ENCODE results near the gene GALNT13.

Gene GALNT13

DNA sequence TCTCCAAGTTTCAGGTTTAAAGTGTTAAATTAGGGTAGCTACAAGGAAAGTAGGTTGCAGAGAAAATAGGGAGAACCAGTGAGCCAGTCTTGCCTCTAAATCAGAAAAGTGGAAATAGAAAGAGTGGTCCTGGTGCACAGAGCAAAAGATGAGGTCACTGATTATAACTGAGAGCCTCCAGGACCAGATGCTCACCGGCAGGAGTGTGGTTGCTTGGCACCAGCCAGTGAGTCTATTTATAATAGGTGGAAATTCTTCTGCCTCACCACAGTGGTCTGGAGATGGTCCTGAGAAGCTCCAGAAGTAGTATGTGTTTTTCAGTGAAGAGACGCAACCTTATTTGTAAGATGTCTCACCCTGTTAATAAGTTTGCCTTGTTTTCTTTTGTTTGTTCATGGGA, 452.9 kb downstream of the GALNT13 start:
- no peak overlapping the region for H3K4me3 ChIP-seq (ENCODE audit: insufficient read length, low read depth)
- no peak overlapping the region for H3K9ac ChIP-seq (ENCODE audit: insufficient read length, low read depth)
- H3K9me3 ChIP-seq (ENCODE audit: insufficient read depth, low read length), result no peaks in the 10 kb centered on the region
- H3K36me3 ChIP-seq (ENCODE audit: insufficient read depth, insufficient read length, low read length), result no peaks in the 10 kb centered on the region
- H3K4me1 ChIP-seq (ENCODE audit: insufficient read depth, insufficient read length), result no peaks in the 10 kb centered on the region
- no peaks in the 10 kb centered on the region for H3K27me3 ChIP-seq (ENCODE audit: insufficient read depth, insufficient read length)
- no peak for DNase-seq (ENCODE audit: low read depth, low spot score)
- TF ChIP-seq ZNF274 (IDR thresholded peaks at IDR 0.05; ENCODE audit: low read depth, low read length), result no peak
- no peak for TF ChIP-seq YY1 (IDR thresholded peaks at IDR 0.05; ENCODE audit: insufficient read depth, insufficient read length)
- TF ChIP-seq SUZ12 (IDR thresholded peaks at IDR 0.05; ENCODE audit: extremely low read depth, insufficient read depth, insufficient read length), result no peak

DNA sequence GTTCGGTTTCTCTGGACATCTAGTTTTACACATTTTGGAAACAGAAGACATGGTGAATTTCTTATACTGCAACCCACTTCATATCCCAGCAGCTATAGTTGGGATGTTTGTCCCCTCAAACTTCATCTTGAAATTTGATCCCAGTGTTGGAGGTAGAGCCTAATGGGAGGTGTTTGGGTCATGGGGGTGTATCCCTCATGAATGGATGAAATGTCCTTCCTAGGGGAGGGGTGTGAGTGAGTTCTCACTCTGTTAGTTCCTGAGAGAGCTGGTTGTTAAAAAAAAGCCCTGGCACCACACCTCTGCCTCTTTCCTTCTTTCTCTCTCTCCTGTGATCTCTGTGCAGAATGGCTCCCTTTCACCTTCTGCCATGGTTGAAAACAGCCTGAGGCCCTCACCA, 457.8 kb downstream of the GALNT13 start:
- no peaks in the 10 kb centered on the region for H3K27me3 ChIP-seq (ENCODE audit: insufficient read depth, insufficient read length)
- no peak for TF ChIP-seq ZNF274 (IDR thresholded peaks at IDR 0.05; ENCODE audit: low read depth, low read length)
- TF ChIP-seq YY1 (IDR thresholded peaks at IDR 0.05; ENCODE audit: insufficient read depth, insufficient read length), result no peak
- no peak for TF ChIP-seq SUZ12 (IDR thresholded peaks at IDR 0.05; ENCODE audit: extremely low read depth, insufficient read depth, insufficient read length)
- no peak overlapping the region for H3K4me3 ChIP-seq (ENCODE audit: insufficient read length, low read depth)
- no peak for DNase-seq (ENCODE audit: low read depth, low spot score)
- no peaks in the 10 kb centered on the region for H3K36me3 ChIP-seq (ENCODE audit: insufficient read depth, insufficient read length, low read length)
- no peaks in the 10 kb centered on the region for H3K9me3 ChIP-seq (ENCODE audit: insufficient read depth, low read length)
- no peaks in the 10 kb centered on the region for H3K4me1 ChIP-seq (ENCODE audit: insufficient read depth, insufficient read length)
- no peak overlapping the region for H3K9ac ChIP-seq (ENCODE audit: insufficient read length, low read depth)

DNA sequence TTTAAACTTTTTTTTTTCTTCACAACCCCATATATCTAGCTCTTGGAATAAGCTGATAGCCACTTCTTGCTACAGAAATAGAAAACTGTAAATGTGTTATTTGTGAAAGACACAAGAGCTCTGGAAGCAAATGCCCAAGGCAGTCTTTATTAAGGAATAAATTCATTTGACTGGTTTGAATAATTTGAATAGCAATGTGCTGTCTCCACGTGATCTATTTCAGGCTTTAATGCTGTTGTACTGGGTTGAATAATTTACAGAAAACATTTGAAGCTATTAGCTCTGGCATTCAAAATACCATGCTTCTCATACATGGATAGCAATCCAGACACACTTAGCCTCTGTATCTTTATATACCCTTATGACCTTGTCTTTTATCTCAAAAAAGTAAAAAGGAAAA, 460.1 kb downstream of the GALNT13 start:
- no peaks in the 10 kb centered on the region for H3K4me1 ChIP-seq (ENCODE audit: insufficient read depth, insufficient read length)
- no peaks in the 10 kb centered on the region for H3K36me3 ChIP-seq (ENCODE audit: insufficient read depth, insufficient read length, low read length)
- no peak overlapping the region for H3K4me3 ChIP-seq (ENCODE audit: insufficient read length, low read depth)
- DNase-seq (ENCODE audit: low read depth, low spot score), result no peak
- H3K9ac ChIP-seq (ENCODE audit: insufficient read length, low read depth), result no peak overlapping the region
- no peaks in the 10 kb centered on the region for H3K9me3 ChIP-seq (ENCODE audit: insufficient read depth, low read length)
- no peaks in the 10 kb centered on the region for H3K27me3 ChIP-seq (ENCODE audit: insufficient read depth, insufficient read length)
- TF ChIP-seq SUZ12 (IDR thresholded peaks at IDR 0.05; ENCODE audit: extremely low read depth, insufficient read depth, insufficient read length) (no peak), YY1 (IDR thresholded peaks at IDR 0.05; ENCODE audit: insufficient read depth, insufficient read length) (no peak), ZNF274 (IDR thresholded peaks at IDR 0.05; ENCODE audit: low read depth, low read length) (no peak)

DNA sequence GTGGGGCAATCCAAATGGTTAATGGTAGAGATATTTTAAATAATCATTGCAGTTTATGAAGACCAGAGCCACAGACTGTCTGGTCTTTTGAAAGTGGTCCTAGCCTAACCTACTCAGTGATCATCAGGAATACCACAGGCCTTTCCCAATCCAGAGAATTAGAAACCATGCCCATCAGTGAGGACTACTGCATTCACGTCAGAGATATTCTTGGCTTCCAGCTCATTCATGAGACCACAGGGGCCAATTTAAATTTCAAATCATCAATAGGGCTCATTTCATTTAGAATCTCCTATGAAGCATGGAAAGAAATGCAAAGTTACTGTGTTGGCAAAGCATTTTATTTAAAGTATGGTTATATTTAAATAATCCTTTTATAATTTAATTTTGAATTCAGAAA, 464.5 kb downstream of the GALNT13 start:
- H3K27me3 ChIP-seq (ENCODE audit: insufficient read depth, insufficient read length), result no peaks in the 10 kb centered on the region
- no peak overlapping the region for H3K9ac ChIP-seq (ENCODE audit: insufficient read length, low read depth)
- H3K9me3 ChIP-seq (ENCODE audit: insufficient read depth, low read length), result no peaks in the 10 kb centered on the region
- TF ChIP-seq YY1 (IDR thresholded peaks at IDR 0.05; ENCODE audit: insufficient read depth, insufficient read length), result no peak
- TF ChIP-seq SUZ12 (IDR thresholded peaks at IDR 0.05; ENCODE audit: extremely low read depth, insufficient read depth, insufficient read length), result no peak
- no peak for TF ChIP-seq ZNF274 (IDR thresholded peaks at IDR 0.05; ENCODE audit: low read depth, low read length)
- H3K4me1 ChIP-seq (ENCODE audit: insufficient read depth, insufficient read length), result peaks cover 3% of the 10 kb centered on the region
- no peak for DNase-seq (ENCODE audit: low read depth, low spot score)
- no peak overlapping the region for H3K4me3 ChIP-seq (ENCODE audit: insufficient read length, low read depth)
- no peaks in the 10 kb centered on the region for H3K36me3 ChIP-seq (ENCODE audit: insufficient read depth, insufficient read length, low read length)

DNA sequence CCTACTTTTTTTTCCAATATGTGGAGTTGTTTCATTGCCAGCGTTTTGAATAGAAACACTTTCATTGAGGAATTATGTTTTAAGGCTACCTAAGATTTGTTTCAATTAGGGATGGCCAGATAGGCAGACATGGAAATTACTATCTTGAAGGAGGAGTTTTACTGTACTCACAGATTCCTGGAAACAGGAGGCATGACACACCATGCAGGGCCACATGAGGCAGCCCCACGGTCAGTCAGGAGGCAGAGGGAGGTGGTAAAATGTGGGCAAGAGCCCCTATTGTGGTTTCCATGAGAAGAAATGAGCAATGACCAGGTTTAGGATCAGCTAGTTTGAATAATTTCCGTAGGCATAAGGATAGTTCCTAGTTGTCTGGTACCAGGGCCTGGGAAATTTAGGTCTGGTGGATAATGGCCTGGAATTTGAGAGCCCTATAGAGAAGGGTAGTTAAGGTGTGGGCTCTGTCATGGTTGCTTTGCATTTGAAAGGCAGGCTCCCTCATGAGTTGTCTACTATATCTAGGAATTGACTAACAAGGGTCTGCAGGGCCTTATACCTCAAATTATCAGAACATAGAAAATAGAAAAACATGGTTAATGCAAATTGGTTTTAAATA, 466.7 kb downstream of the GALNT13 start:
- Histone ChIP-seq H3K4me3 (ENCODE audit: insufficient read length, low read depth) (no peak overlapping the region), H3K9me3 (ENCODE audit: insufficient read depth, low read length) (no peaks in the 10 kb centered on the region), H3K9ac (ENCODE audit: insufficient read length, low read depth) (no peak overlapping the region), H3K27me3 (ENCODE audit: insufficient read depth, insufficient read length) (no peaks in the 10 kb centered on the region), H3K36me3 (ENCODE audit: insufficient read depth, insufficient read length, low read length) (no peaks in the 10 kb centered on the region), H3K4me1 (ENCODE audit: insufficient read depth, insufficient read length) (peaks cover 3% of the 10 kb centered on the region)
- DNase-seq (ENCODE audit: low read depth, low spot score), result peak; percentile 40
- TF ChIP-seq ZNF274 (IDR thresholded peaks at IDR 0.05; ENCODE audit: low read depth, low read length) (no peak), YY1 (IDR thresholded peaks at IDR 0.05; ENCODE audit: insufficient read depth, insufficient read length) (no peak), SUZ12 (IDR thresholded peaks at IDR 0.05; ENCODE audit: extremely low read depth, insufficient read depth, insufficient read length) (no peak)

DNA sequence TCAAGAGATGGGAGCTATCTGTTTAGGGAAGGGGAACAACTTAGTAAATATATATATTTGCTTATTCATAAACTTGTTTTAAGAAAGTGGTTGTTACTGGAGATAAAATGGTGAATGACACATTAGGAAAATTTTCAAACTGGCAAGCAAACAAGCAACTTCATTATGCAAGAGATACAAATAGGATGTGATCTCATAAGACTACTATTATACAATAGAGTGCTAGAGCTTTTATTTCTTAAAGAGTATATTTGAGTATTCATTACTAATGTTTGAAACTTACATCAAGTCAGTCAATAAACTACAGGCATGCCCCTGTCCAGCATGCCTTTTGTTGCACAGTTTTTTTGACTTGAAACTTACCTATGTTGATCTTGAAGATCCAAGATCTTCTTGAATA, 471.6 kb downstream of the GALNT13 start:
- TF ChIP-seq ZNF274 (IDR thresholded peaks at IDR 0.05; ENCODE audit: low read depth, low read length), result no peak
- no peak for TF ChIP-seq SUZ12 (IDR thresholded peaks at IDR 0.05; ENCODE audit: extremely low read depth, insufficient read depth, insufficient read length)
- no peak for TF ChIP-seq YY1 (IDR thresholded peaks at IDR 0.05; ENCODE audit: insufficient read depth, insufficient read length)
- Histone ChIP-seq H3K27me3 (ENCODE audit: insufficient read depth, insufficient read length) (no peaks in the 10 kb centered on the region), H3K9me3 (ENCODE audit: insufficient read depth, low read length) (no peaks in the 10 kb centered on the region), H3K4me3 (ENCODE audit: insufficient read length, low read depth) (no peak overlapping the region), H3K36me3 (ENCODE audit: insufficient read depth, insufficient read length, low read length) (no peaks in the 10 kb centered on the region), H3K9ac (ENCODE audit: insufficient read length, low read depth) (no peak overlapping the region), H3K4me1 (ENCODE audit: insufficient read depth, insufficient read length) (peaks cover 2% of the 10 kb centered on the region)
- no peak for DNase-seq (ENCODE audit: low read depth, low spot score)

DNA sequence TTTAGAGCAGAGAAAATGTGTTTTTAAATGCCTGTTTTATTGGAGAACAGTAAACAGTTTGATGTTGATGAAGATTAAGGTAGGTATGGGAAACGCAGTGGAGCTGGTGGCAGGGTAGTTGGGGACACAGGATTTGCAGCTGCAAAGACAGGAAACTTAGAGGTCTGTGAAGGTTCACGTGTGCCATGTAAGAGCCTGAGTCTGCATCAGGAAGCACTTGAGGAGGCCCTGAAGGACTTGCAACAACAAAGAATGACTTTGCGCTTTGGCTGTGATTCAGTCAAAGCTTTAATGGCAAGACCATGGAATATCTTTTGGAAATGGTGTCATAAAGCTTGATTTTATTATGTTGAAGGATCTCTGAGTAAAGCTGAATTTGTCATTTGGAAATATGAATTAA, 479.2 kb downstream of the GALNT13 start:
- Histone ChIP-seq H3K27me3 (ENCODE audit: insufficient read depth, insufficient read length) (no peaks in the 10 kb centered on the region), H3K4me1 (ENCODE audit: insufficient read depth, insufficient read length) (no peaks in the 10 kb centered on the region), H3K9me3 (ENCODE audit: insufficient read depth, low read length) (no peaks in the 10 kb centered on the region), H3K9ac (ENCODE audit: insufficient read length, low read depth) (no peak overlapping the region), H3K4me3 (ENCODE audit: insufficient read length, low read depth) (no peak overlapping the region), H3K36me3 (ENCODE audit: insufficient read depth, insufficient read length, low read length) (no peaks in the 10 kb centered on the region)
- no peak for DNase-seq (ENCODE audit: low read depth, low spot score)
- TF ChIP-seq SUZ12 (IDR thresholded peaks at IDR 0.05; ENCODE audit: extremely low read depth, insufficient read depth, insufficient read length) (no peak), YY1 (IDR thresholded peaks at IDR 0.05; ENCODE audit: insufficient read depth, insufficient read length) (no peak), ZNF274 (IDR thresholded peaks at IDR 0.05; ENCODE audit: low read depth, low read length) (no peak)

Data from NT2/D1 (cell line).